CD4-positive, alpha-beta T cell (primary cell): Measurements from ENCODE around the gene STIM1. TPM values are rescaled to one million over a fixed set of nuclear protein-coding genes. Genes with fewer than 3 reads are reported as not detected.

Source experiments
- ATAC-seq: fragments of 200-7000 bp; cut with Tn5 transposase; one replicate; pipeline ENCODE4 v1.10.0; 2022; ENCODE audit warnings: mild to moderate bottlenecking; ENCODE audit not compliant: poor library complexity
- CTCF ChIA-PET: fragments of 350-600 bp; sonication (Branson Sonifier 250); formaldehyde crosslinking; loops from one replicate; lab custom pipeline; 2021; ENCODE audit warnings: antibody characterized with exemption, inconsistent platforms; lab: Charles Lee
- POLR2A ChIA-PET: fragments of 350-600 bp; sonication (Branson Sonifier 250); formaldehyde crosslinking; loops from one replicate; lab custom pipeline; 2021; ENCODE audit warnings: antibody characterized with exemption, inconsistent platforms; lab: Charles Lee
- DNase-seq, 14 experiments: peaks; one replicate each; pipeline ENCODE4 v3.0.0-alpha.2; 2013 to 2020; ENCODE audit warnings: mixed read lengths in 2 of 14
- H3K27ac ChIP-seq, 2 donors: one replicate each; pipeline versions ENCODE4 v1.5.1 to v1.7.0; 2013; ENCODE audit warnings: low read length in 2 of 2, low read depth in 1 of 2, mild to moderate bottlenecking in 1 of 2
- H3K27me3 ChIP-seq, 2 experiments: 1 replicate in 1 of 2; 2 replicates in 1 of 2; pipeline versions ENCODE4 v1.6.1 to v1.7.0; 2013; ENCODE audit warnings: low read length in 2 of 2, control low read depth in 1 of 2, mild to moderate bottlenecking in 1 of 2, moderate library complexity in 1 of 2; ENCODE audit not compliant: insufficient read depth in 2 of 2, control insufficient read depth in 1 of 2
- H3K36me3 ChIP-seq: one replicate; pipeline ENCODE4 v1.6.1; 2013; ENCODE audit warnings: low read length, control low read depth; ENCODE audit not compliant: insufficient read depth
- H3K4me1 ChIP-seq: one replicate; pipeline ENCODE4 v1.6.1; 2013; ENCODE audit warnings: low read length, control low read depth; ENCODE audit not compliant: insufficient read depth
- H3K4me3 ChIP-seq: one replicate; pipeline ENCODE4 v1.5.1; 2013; ENCODE audit warnings: mild to moderate bottlenecking, low read length, moderate library complexity
- H3K9me3 ChIP-seq, 2 experiments: 1 replicate in 1 of 2; 2 replicates in 1 of 2; pipeline versions ENCODE4 v1.6.1 to v1.7.0; 2013; ENCODE audit warnings: low read length in 2 of 2, mild to moderate bottlenecking in 2 of 2, control low read depth in 1 of 2, moderate library complexity in 1 of 2; ENCODE audit not compliant: control insufficient read depth in 1 of 2, insufficient read depth in 1 of 2
- H3K27ac Mint-ChIP-seq: one replicate; pipeline ENCODE4 v1.8.0; 2020; ENCODE audit warnings: mixed read lengths
- H3K27me3 Mint-ChIP-seq: one replicate; pipeline ENCODE4 v1.8.0; 2021; ENCODE audit warnings: mixed read lengths
- H3K36me3 Mint-ChIP-seq: one replicate; pipeline ENCODE4 v1.8.0; 2021; ENCODE audit warnings: low read depth, mixed read lengths
- H3K4me1 Mint-ChIP-seq: one replicate; pipeline ENCODE4 v1.8.0; 2021; ENCODE audit warnings: low read depth, mixed read lengths
- H3K4me3 Mint-ChIP-seq: one replicate; pipeline ENCODE4 v1.8.0; 2020; ENCODE audit warnings: mild to moderate bottlenecking, mixed read lengths
- H3K9me3 Mint-ChIP-seq: one replicate; pipeline ENCODE4 v1.8.0; 2020; ENCODE audit warnings: mixed read lengths
- CTCF ChIP-seq: fragments of 200-600 bp; IDR thresholded peaks from one replicate; pipeline ENCODE4 v1.8.0; 2022; ENCODE audit warnings: antibody characterized with exemption, mild to moderate bottlenecking
- intact Hi-C, 2 experiments: fragments of 100-400 bp; cut with DNase I in 1 of 2; cut with micrococcal nuclease in 1 of 2; formaldehyde crosslinking; loops; one replicate each; pipeline versions ENCODE4 v1.15.1 to v1.9.0; 2023 to 2025; cut with DNase I, micrococcal nuclease
- total RNA-seq, 174 experiments: library from RNA in 2 of 174; stranded (reverse) in 2 of 174; gene quantifications; one replicate each; pipeline ENCODE4 v1.2.3 and lab custom pipeline; 2021 to 2026

STIM1 gene
- total RNA-seq, 2 experiments from 2014 or later, result 89.0 to 94.9 TPM

- Histone ChIP-seq H3K4me1 (no peaks in the 10 kb centered on the region), H3K36me3 (peaks cover 44% of the 10 kb centered on the region), H3K4me3 (no peak overlapping the region), H3K9me3 (no peaks in the 10 kb centered on the region), H3K27me3 (no peaks in the 10 kb centered on the region), H3K27ac (no peak overlapping the region)
- H3K4me1 Mint-ChIP-seq, result peaks cover 41% of the 10 kb centered on the region
- ATAC-seq (no peak), DNase-seq (no peak)
- peaks cover 81% of the 10 kb centered on the region for H3K36me3 Mint-ChIP-seq
- no peak for TF ChIP-seq CTCF
- no peaks in the 10 kb centered on the region for H3K27me3 Mint-ChIP-seq
- intact Hi-C loops, result no loop called here
- no peaks in the 10 kb centered on the region for H3K9me3 Mint-ChIP-seq
- H3K27ac Mint-ChIP-seq, result no peak overlapping the region
- ChIA-PET CTCF (no interaction called here), POLR2A (no interaction called here)
- no peak overlapping the region for H3K4me3 Mint-ChIP-seq
Observed at GRCh38 chr11:4103269-4103668, 247.8 kb downstream of the STIM1 start.

GRCh38 chr11:4105916-4106315 is 250.5 kb downstream of the STIM1 start:
- H3K4me3 ChIP-seq, result no peak overlapping the region
- CTCF ChIA-PET, result no interaction called here
- H3K4me1 ChIP-seq, result no peaks in the 10 kb centered on the region
- ATAC-seq (no peak), DNase-seq (no peak)
- no peaks in the 10 kb centered on the region for H3K9me3 ChIP-seq
- no peak for TF ChIP-seq CTCF
- H3K36me3 ChIP-seq, result peaks cover 56% of the 10 kb centered on the region
- Mint-ChIP-seq H3K27me3 (no peaks in the 10 kb centered on the region), H3K36me3 (peaks cover 78% of the 10 kb centered on the region), H3K4me1 (peaks cover 14% of the 10 kb centered on the region), H3K4me3 (no peak overlapping the region), H3K9me3 (no peaks in the 10 kb centered on the region), H3K27ac (no peak overlapping the region)
- intact Hi-C loops, result no loop called here
- POLR2A ChIA-PET, result no interaction called here
- H3K27ac ChIP-seq, result no peak overlapping the region
- no peaks in the 10 kb centered on the region for H3K27me3 ChIP-seq

GRCh38 chr11:4111834-4112233 is 256.4 kb downstream of the STIM1 start:
- ChIA-PET POLR2A (no interaction called here), CTCF (no interaction called here)
- Mint-ChIP-seq H3K4me1 (no peaks in the 10 kb centered on the region), H3K9me3 (no peaks in the 10 kb centered on the region), H3K4me3 (no peak overlapping the region), H3K27me3 (no peaks in the 10 kb centered on the region), H3K27ac (no peak overlapping the region), H3K36me3 (peaks cover 85% of the 10 kb centered on the region)
- no peaks in the 10 kb centered on the region for H3K4me1 ChIP-seq
- TF ChIP-seq CTCF, result no peak
- no peak for DNase-seq
- H3K27ac ChIP-seq, result no peak overlapping the region
- peaks cover 75% of the 10 kb centered on the region for H3K36me3 ChIP-seq
- no peaks in the 10 kb centered on the region for H3K9me3 ChIP-seq
- intact Hi-C loops, result no loop called here
- no peak for ATAC-seq
- no peaks in the 10 kb centered on the region for H3K27me3 ChIP-seq
- no peak overlapping the region for H3K4me3 ChIP-seq
